Stimulated activated CD4-positive, alpha-beta T cell treated with anti-CD3 and anti-CD28 coated beads, Interleukin-4, amount 100 ng/mL, for 48 hours (primary cell): Measurements from ENCODE around the gene SERINC5.
"Not testable (repeated sequence)": the region's sequence is repeated elsewhere in the genome, so short reads cannot be mapped to it uniquely, and the experiment has no call there.

Experiments
- DNase-seq, 2 donors: peaks; one replicate each; pipeline ENCODE4 v3.0.0-alpha.2; 2020; ENCODE audit warnings: low read depth in 2 of 2

Gene SERINC5

GRCh38 chr5:80198399-80198798 is 57.4 kb downstream of the SERINC5 start:
- DNase-seq, result no peak

- DNase-seq, result no peak
Observed at GRCh38 chr5:80195837-80196400, 59.9 kb downstream of the SERINC5 start.

- DNase-seq, result no peak
Observed at GRCh38 chr5:80194468-80194867, 61.4 kb downstream of the SERINC5 start.

GRCh38 chr5:80193401-80193800 is 62.4 kb downstream of the SERINC5 start:
- no peak for DNase-seq

- DNase-seq, result no peak
Observed at GRCh38 chr5:80192507-80193241, 63.2 kb downstream of the SERINC5 start.

GRCh38 chr5:80191991-80192398 is 63.9 kb downstream of the SERINC5 start:
- DNase-seq, result no peak

- DNase-seq, result no peak
Observed at GRCh38 chr5:80191397-80191796, 64.5 kb downstream of the SERINC5 start.

DNA sequence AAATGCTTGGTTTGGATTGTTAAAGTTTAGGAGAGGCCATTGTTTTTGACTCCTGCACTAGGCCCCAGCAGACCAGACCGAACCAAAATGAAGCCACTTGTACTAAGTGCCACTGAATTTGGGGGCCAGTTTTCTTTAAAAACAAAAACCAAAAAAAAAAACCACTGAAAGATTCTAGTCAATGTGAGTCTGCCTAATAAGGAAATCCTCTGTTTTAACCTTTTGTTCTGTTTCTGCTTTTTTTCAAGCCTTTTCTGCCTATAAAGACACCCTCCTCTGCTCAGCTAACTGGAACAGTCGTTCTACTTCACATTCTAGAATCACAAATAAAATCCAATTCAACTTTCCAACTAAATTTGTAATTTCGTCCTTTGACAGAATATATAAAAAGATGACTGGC is 64.9 kb downstream of the SERINC5 start:
- no peak for DNase-seq

DNA sequence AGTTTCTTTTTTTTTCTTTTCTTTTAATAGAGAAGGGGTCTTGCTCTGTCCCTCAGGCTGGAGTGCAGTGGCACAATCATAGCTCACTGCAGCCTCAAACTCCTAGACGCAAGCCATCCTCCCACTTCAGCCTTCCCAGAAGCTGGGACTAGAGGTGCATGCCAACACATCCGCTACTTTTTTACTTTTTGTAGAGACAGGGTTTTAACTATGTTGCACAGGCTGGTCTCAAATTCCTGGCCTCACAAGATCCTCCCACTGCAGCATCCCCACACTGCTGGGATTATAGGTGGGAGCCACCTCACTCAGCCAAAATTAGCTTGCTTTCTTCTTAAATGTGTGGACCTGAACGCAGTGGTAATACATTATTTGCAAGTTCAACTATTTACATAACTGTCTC is 66.1 kb downstream of the SERINC5 start:
- no peak for DNase-seq

DNA sequence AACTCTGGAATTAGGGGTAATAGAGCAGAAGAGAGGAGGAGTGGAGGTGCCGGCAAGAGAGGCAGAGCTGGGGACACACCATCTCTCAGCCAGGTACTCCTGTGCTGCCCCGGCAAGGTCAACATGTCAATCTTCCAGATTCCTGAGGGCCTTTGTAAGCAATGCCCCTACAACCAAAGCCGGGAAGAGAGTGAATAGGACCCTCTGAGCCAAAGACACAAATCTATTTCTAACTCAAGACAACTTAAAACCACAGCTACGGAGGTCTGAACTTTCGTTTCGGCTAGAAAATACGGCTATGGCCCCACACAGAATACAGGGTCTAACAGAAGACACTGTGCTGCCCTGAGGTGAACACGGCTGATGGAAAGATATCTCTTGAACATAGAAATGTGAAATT is 66.6 kb downstream of the SERINC5 start:
- DNase-seq, result no peak

DNA sequence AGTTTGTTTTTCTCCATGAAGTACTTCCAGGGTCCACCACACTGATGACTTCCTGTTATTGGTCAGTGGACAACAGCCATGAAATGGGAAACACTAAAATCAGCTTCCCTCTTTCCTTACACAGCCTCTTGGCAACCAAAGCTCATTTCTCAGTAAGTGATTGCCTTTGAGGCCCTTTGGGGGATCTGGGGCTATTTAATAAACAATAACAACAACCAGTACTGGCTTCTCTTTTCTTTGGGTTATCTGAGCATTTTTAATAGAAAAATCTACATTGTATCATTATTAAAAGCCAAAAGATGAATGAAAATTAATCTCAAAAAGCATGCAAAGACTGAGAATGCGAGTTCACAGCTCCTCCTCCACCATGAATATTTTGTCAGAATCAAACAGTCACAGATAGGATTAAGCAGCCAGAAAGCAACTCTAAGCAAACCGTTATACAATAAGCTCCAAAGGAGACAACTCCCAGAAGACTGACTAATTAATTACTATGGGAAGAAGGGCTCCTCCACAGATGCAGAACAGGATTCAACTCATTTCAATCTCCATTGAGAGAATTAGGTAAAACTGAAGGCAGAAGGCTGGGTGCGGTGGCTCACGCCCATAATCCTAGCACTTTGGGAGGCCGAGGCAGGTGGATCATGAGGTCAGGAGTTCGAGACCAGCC is 68.3 kb downstream of the SERINC5 start:
- no peak for DNase-seq

- not testable (repeated sequence) for DNase-seq
Observed at GRCh38 chr5:80185535-80185934, 70.3 kb downstream of the SERINC5 start.

DNA sequence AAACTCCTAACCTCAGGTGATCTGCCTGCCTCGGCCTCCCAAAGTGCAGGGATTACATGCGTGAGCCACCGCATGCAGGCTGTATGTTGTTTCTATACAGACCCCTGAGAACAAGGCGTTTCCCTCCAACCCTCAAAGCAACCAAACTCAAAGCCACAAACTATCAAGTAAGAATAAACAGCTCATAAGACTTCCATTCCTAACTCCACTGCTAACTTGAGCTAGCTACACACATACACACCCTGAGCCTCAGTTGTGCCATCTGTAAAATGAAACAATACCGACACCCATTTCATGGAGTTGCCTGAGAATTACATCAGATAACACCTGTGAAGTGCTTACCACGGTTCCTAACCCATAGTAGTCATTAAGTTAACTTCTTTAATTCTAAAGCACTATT is 70.8 kb downstream of the SERINC5 start:
- no peak for DNase-seq

DNA sequence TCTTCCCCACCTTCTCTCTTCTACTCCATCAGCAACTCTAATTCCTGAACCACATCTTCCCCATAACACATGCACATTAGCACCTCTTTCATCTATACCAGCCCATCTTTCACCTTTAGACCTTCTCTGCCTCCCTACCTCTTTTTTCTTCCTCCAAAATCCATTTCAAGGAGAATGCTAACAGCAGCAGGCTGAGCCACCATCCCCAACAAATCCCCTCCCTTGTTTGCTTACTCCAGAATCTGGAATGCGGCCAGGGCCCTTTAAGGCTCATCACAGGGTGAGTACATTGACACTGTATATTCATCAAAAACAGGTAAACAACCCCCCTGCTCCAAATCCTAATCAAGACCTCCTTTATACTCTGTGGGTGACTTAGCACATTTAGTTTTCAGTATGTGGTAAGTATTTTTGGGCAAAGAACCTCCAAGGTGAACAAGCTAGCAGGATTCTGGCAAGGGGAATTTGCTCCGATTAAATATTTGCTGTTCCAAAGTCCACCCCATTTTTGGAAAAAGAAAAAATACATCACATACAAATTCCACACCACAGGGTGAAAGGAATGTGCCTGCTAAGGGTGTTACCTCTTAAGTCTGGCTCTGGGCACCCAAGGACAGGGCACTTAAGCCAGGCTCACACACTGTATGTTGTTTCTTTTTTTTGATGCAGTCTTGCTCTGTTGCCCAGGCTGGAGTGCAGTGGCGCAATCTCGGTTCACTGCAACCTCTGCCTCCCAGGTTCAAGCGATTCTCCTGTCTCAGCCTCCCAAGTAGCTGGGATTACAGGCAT is 71.4 kb downstream of the SERINC5 start:
- no peak for DNase-seq

GRCh38 chr5:80183728-80184234 is 72.1 kb downstream of the SERINC5 start:
- DNase-seq, result not testable (repeated sequence)

GRCh38 chr5:80182809-80183580 is 72.9 kb downstream of the SERINC5 start:
- DNase-seq, result no peak

GRCh38 chr5:80181618-80182211 is 74.1 kb downstream of the SERINC5 start:
- DNase-seq, result no peak

DNA sequence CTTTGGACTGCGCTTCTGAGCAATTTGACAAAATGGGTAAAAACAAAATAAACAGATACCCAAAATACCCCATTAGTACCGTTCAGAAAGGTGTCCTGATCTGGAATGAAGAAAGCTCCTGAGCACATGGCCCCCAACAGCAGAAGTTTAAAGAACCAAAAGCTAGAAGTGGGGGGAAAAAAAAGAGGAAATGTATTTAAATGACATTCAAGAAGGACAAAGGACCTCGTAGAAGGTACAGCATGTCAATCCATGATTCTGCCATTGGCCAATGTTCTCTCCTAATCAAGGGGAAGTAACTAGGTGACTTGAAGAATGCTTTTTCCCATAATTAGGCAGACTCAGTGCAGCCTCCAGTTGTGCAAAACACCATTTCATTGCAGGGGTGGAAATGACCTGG is 78.6 kb downstream of the SERINC5 start:
- DNase-seq, result no peak

DNA sequence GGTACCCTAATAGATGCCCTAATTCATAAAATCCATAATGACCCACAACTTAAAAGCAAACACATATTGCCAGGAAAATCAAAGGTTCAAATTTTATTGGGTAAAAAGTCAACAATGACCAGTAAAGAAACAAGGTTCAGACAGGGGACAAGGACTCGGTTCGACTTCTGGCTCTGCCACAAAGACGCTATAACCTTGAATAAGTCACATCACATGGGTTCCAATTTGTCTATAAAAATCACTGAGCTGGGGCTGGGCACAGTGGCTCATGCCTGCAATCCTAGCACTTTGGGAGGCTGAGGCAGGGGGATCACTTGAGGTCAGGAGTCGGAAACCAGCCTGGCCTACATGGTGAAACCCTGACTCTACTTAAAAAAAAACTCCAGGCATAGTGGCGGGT is 80.5 kb downstream of the SERINC5 start:
- DNase-seq, result no peak

- DNase-seq, result no peak
Observed at GRCh38 chr5:80174790-80175189, 81.1 kb downstream of the SERINC5 start.
